Measurements from ENCODE around the gene KCNK17. TPM values are rescaled to one million over a fixed set of nuclear protein-coding genes. Genes with fewer than 3 reads are reported as not detected.
A peak's percentile ranks its signal among the peaks of the same experiment; 100 is the strongest.

Gene KCNK17
- total and polyA plus RNA-seq, 2 of the 8 experiments (the other 6 are each of a cell fraction or from before 2014, with no cell fraction given): 2.9 to 3.4 TPM

- Histone ChIP-seq H3K9ac (replicated peaks in 1 of 4; ENCODE audit: extremely low read depth in 1 of 4, low read depth in 3 of 4, low read length in 3 of 4) (no peak overlapping the region), H4K5ac (ENCODE audit: insufficient read length, low read depth, low read length) (no peak overlapping the region), H2AFZ (ENCODE audit: low read length) (no peak overlapping the region), H3K23me2 (ENCODE audit: low read depth, low read length) (peaks cover 12% of the 10 kb centered on the region; the same call in 1 of the 2 replicates), H2BK20ac (ENCODE audit: low read length) (no peak overlapping the region), H4K20me1 (replicated peaks in 1 of 2; ENCODE audit: control insufficient read depth in 1 of 2, insufficient read depth in 2 of 2, low read length in 2 of 2) (peaks cover 0 to 2% of the 10 kb centered on the region in 2 experiments), H3K56ac (replicated peaks; ENCODE audit: insufficient read length, low read depth, low read length) (no peak overlapping the region), H3K9me3 (ENCODE audit: insufficient read depth in 2 of 2, low read depth in 1 of 2, low read length in 1 of 2) (no peaks in the 10 kb centered on the region), H2BK120ac (replicated peaks; ENCODE audit: low read depth, low read length) (no peak overlapping the region), H3K23ac (ENCODE audit: insufficient read length) (no peak overlapping the region), H3K79me2 (ENCODE audit: control insufficient read depth in 1 of 2, insufficient read depth in 2 of 2, low read length in 2 of 2) (no peaks in the 10 kb centered on the region), H3K4me1 (replicated peaks in 1 of 4; ENCODE audit: control insufficient read depth in 3 of 4, insufficient read depth in 4 of 4, low read length in 3 of 4) (peaks cover 0 to 5% (median 3%) of the 10 kb centered on the region in 4 experiments; a peak in 4 of 7 replicates), H4K91ac (replicated peaks; ENCODE audit: insufficient read length, low read length) (no peak overlapping the region), H3K18ac (ENCODE audit: extremely low read depth, low read length) (no peak overlapping the region; the same call in 1 of the 2 replicates), H3K4me3 (ENCODE audit: extremely low read depth in 1 of 4, insufficient read depth in 2 of 4, low read depth in 3 of 4, low read length in 4 of 4) (no peak overlapping the region), H2AK5ac (ENCODE audit: low read depth, low read length) (no peak overlapping the region), H3K27me3 (replicated peaks in 1 of 4; ENCODE audit: control insufficient read depth in 3 of 4, extremely low read depth in 1 of 4, insufficient read depth in 3 of 4, low read length in 3 of 4) (peaks cover 21 to 43% (median 38%) of the 10 kb centered on the region in 4 experiments), H3K4ac (replicated peaks; ENCODE audit: insufficient read length, low read depth, low read length) (no peak overlapping the region), H2BK5ac (ENCODE audit: low read depth, low read length) (no peak overlapping the region), H3K14ac (ENCODE audit: insufficient read length) (no peak overlapping the region), H2BK15ac (ENCODE audit: low read length) (0 out of 2 replicates have a peak overlapping the region, but pooled peaks have one; percentile 19), H3K36me3 (ENCODE audit: control insufficient read depth in 2 of 4, insufficient read depth in 4 of 4, low read length in 3 of 4) (no peaks in the 10 kb centered on the region), H2BK12ac (ENCODE audit: low read depth, low read length) (no peak overlapping the region), H3K79me1 (ENCODE audit: low read depth, low read length) (no peaks in the 10 kb centered on the region), H3K4me2 (ENCODE audit: insufficient read depth in 1 of 2, low read depth in 2 of 2, low read length in 2 of 2) (no peak overlapping the region), H4K8ac (ENCODE audit: extremely low read depth, insufficient read depth, low read length) (no peak overlapping the region), H3K27ac (ENCODE audit: low read depth, low read length) (no peak overlapping the region)
- peak; percentile 95 for FAIRE-seq
- peak; percentile 53 to 92 for DNase-seq (ENCODE audit: low read depth in 1 of 2, low spot score in 2 of 2)
- WGBS, 2 experiments (ENCODE audit: extremely low coverage in 1 of 2, insufficient coverage in 1 of 2, insufficient read length in 1 of 2, insufficient replicate concordance in 2 of 2, low coverage in 1 of 2, low lambda C conversion rate in 2 of 2, missing lambda C conversion rate in 1 of 2): 41% methylated on average over 7 of the region's 7 CpGs; no CpG with 5 or more reads in 1 of the 2 experiments
- POLR2A ChIA-PET (ENCODE audit: partially characterized antibody): interaction anchor here (2.4 kb wide), 1 partner anchor 144 kb away, joined by 5 read pairs; no protein-coding TSS in a partner anchor
- CTCF ChIA-PET (ENCODE audit: partially characterized antibody): interaction anchor here (0.6 to 47.4 kb wide), 51 partner anchors 9 to 1057 kb away, joined by 3 to 1738 read pairs (median 4); partner anchors contain the start of genes KCNK16, KCNK5 and SAYSD1
- TF ChIP-seq MAFK (IDR thresholded peaks at IDR 0.05; ENCODE audit: low read depth, low read length) (no peak), HDAC2 (IDR thresholded peaks at IDR 0.05; ENCODE audit: borderline replicate concordance in 1 of 2, low read depth in 2 of 2, low read length in 2 of 2) (no peak), EZH2 (IDR thresholded peaks at IDR 0.05; ENCODE audit: low read depth, low read length, severe bottlenecking) (peak; percentile 30), TEAD4 (IDR thresholded peaks at IDR 0.05; ENCODE audit: low read depth, low read length) (no peak), TCF12 (IDR thresholded peaks at IDR 0.05; ENCODE audit: low read depth, low read length) (no peak), KDM1A (IDR thresholded peaks at IDR 0.05; ENCODE audit: borderline replicate concordance, low read length) (no peak), BACH1 (IDR thresholded peaks at IDR 0.05; ENCODE audit: low read length) (no peak), TAF1 (IDR thresholded peaks at IDR 0.05; ENCODE audit: low read depth, low read length) (no peak), ATF2 (IDR thresholded peaks at IDR 0.05; ENCODE audit: low read length) (no peak), SRF (IDR thresholded peaks at IDR 0.05; ENCODE audit: low read depth, low read length) (no peak), RXRA (IDR thresholded peaks at IDR 0.05; ENCODE audit: insufficient read depth, low read depth, low read length) (no peak)
These were observed 4.2 kb downstream of the KCNK17 start for GRCh38 chr6:39309942-39310531.

Data from H1 (cell line).